KMS-11 (cell line): ENCODE measurements around the gene TRIP11.
A peak's percentile ranks its signal among the peaks of the same experiment; 100 is the strongest.

Source experiments
- H2AFZ ChIP-seq: fragments of 200-600 bp; sonication (generic); 2 replicates; pipeline ENCODE4 v1.6.1; 2016; ENCODE audit warnings: antibody characterized with exemption, mixed run types, low read depth
- H3K27ac ChIP-seq: fragments of 200-600 bp; sonication (generic); 2 replicates; pipeline ENCODE4 v1.6.1; 2016; ENCODE audit warnings: mild to moderate bottlenecking, mixed run types
- H3K27me3 ChIP-seq: fragments of 200-600 bp; sonication (generic); 2 replicates; pipeline ENCODE4 v1.6.1; 2017; ENCODE audit warnings: mild to moderate bottlenecking, low read depth, mixed run types, moderate library complexity; ENCODE audit not compliant: insufficient read depth
- H3K36me3 ChIP-seq: fragments of 200-600 bp; sonication (generic); 2 replicates; pipeline ENCODE4 v1.6.1; 2017; ENCODE audit warnings: mild to moderate bottlenecking, mixed run types; ENCODE audit not compliant: insufficient read depth
- H3K4me1 ChIP-seq: fragments of 200-600 bp; sonication (generic); 2 replicates; pipeline ENCODE4 v1.6.1; 2016; ENCODE audit warnings: mild to moderate bottlenecking, low read depth, mixed run types; ENCODE audit not compliant: poor library complexity, severe bottlenecking
- H3K4me2 ChIP-seq: fragments of 200-600 bp; sonication (generic); 2 replicates; pipeline ENCODE4 v1.7.0; 2016; ENCODE audit warnings: mild to moderate bottlenecking, mixed run types
- H3K4me3 ChIP-seq: fragments of 200-600 bp; sonication (generic); IDR thresholded peaks from 2 replicates; pipeline ENCODE4 v1.6.1; 2017; ENCODE audit warnings: low read depth, low read length, mixed read lengths; ENCODE audit not compliant: insufficient read depth
- H3K79me2 ChIP-seq: fragments of 200-600 bp; sonication (generic); 2 replicates; pipeline ENCODE4 v1.6.1; 2016; ENCODE audit warnings: low read depth, mixed run types; ENCODE audit not compliant: insufficient read depth
- H3K9ac ChIP-seq: fragments of 200-600 bp; sonication (generic); 2 replicates; pipeline ENCODE4 v1.6.1; 2016; ENCODE audit warnings: mild to moderate bottlenecking, mixed run types
- H4K20me1 ChIP-seq: fragments of 200-600 bp; sonication (generic); 2 replicates; pipeline ENCODE4 v1.6.1; 2016; ENCODE audit warnings: mild to moderate bottlenecking, mixed run types; ENCODE audit not compliant: insufficient read depth
- TF ChIP-seq, protein P1 (sequence below): fragments of 200-600 bp; sonication (generic); conservative IDR thresholded peaks from 2 replicates; pipeline ENCODE4 v1.6.1; 2017; ENCODE audit warnings: low read depth, mild to moderate bottlenecking, antibody characterized with exemption, low read length, moderate library complexity, mixed read lengths

Gene TRIP11

DNA sequence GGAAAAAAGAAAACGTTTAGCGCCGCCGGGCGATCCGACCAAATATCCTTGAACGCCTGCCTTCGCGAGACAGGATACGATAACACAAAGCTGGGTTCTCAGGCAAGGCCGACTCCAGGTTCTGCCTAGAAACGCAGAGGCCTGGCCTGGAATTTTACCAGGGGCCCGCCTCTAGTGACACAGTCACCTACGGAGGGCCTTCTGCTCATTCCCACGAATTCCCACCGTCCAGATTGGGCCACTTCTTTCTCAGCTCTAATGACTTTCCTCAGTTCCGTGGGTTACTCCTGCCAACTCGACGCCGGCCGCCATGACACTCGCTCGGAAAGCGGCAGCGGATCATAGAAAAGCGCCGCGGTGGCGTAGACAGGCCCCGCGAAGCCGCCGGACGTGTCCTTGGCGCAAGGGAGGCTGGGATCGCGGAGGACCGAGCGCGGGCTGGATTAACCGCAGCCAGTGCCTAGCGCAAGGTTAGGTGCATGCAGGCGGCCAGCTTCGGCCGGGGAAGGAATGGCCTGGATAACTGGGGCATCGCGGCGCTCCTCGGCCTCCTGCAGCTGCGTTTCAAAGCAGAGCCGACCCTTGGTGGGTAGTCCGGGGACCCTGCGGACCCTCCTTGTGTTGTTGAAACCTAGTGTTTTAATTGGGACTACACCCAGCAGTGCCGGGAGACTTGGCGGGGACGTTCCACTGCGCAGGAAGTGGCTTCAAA, at the start of gene TRIP11:
TRIP11 (minus strand) TSS at position 341 of the 712 bp plus-strand sequence. CDS start 374 bp downstream, outside the sequence.
- H2AFZ ChIP-seq, result peak within 1 kb of the TSS; percentile 86
- H3K4me1 ChIP-seq, result peaks cover 8% of the 10 kb centered on the region
- no peaks in the 10 kb centered on the region for H3K36me3 ChIP-seq
- TF ChIP-seq, protein P1, sequence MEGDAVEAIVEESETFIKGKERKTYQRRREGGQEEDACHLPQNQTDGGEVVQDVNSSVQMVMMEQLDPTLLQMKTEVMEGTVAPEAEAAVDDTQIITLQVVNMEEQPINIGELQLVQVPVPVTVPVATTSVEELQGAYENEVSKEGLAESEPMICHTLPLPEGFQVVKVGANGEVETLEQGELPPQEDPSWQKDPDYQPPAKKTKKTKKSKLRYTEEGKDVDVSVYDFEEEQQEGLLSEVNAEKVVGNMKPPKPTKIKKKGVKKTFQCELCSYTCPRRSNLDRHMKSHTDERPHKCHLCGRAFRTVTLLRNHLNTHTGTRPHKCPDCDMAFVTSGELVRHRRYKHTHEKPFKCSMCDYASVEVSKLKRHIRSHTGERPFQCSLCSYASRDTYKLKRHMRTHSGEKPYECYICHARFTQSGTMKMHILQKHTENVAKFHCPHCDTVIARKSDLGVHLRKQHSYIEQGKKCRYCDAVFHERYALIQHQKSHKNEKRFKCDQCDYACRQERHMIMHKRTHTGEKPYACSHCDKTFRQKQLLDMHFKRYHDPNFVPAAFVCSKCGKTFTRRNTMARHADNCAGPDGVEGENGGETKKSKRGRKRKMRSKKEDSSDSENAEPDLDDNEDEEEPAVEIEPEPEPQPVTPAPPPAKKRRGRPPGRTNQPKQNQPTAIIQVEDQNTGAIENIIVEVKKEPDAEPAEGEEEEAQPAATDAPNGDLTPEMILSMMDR, result no peak
- H3K4me3 ChIP-seq, result no peak within 1 kb of the TSS
- H3K79me2 ChIP-seq, result peaks cover 42% of the 10 kb centered on the region
- no peaks in the 10 kb centered on the region for H3K27me3 ChIP-seq
- peak within 1 kb of the TSS; percentile 74 for H3K27ac ChIP-seq
- H4K20me1 ChIP-seq, result no peaks in the 10 kb centered on the region
- peak within 1 kb of the TSS; percentile 86 for H3K4me2 ChIP-seq
- peak within 1 kb of the TSS; percentile 89 for H3K9ac ChIP-seq

DNA sequence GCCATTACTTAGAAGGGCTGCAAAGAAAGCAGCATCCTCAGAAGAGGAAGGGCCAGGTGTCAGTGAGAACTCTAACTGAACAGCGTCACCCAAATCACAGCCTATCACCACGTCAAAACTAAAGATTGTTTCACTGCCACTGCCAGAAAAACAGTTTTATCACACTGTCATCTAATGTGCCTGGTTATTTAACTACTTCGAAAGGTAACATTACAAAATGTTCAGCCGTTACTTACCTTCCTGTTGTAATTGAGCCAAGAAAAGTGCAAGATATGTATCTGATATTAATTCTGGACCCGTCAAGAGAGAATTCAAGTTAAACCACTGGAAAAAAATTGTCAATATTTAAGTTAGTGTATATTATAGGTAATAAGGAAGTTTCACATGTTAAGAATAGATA, 48.6 kb upstream of the TRIP11 start:
- Histone ChIP-seq H3K4me1 (no peaks in the 10 kb centered on the region), H3K9ac (no peak overlapping the region), H3K4me2 (no peak overlapping the region), H3K27me3 (no peaks in the 10 kb centered on the region), H3K4me3 (no peak overlapping the region), H4K20me1 (no peaks in the 10 kb centered on the region), H3K36me3 (no peaks in the 10 kb centered on the region), H3K27ac (no peak overlapping the region), H3K79me2 (no peaks in the 10 kb centered on the region), H2AFZ (no peak overlapping the region)
- TF ChIP-seq, protein P1, result no peak

GRCh38 chr14:92074555-92074954, 34.7 kb upstream of the TRIP11 start:
- no peaks in the 10 kb centered on the region for H4K20me1 ChIP-seq
- TF ChIP-seq, protein P1, result no peak
- H3K9ac ChIP-seq, result no peak overlapping the region

GRCh38 chr14:92058006-92058917, 18.4 kb upstream of the TRIP11 start:
- H3K27me3 ChIP-seq, result no peaks in the 10 kb centered on the region
- H3K4me2 ChIP-seq, result no peak overlapping the region
- H3K36me3 ChIP-seq, result no peaks in the 10 kb centered on the region
- TF ChIP-seq, protein P1, result no peak
- H3K4me1 ChIP-seq, result no peaks in the 10 kb centered on the region
- no peak overlapping the region for H3K27ac ChIP-seq
- no peak overlapping the region for H2AFZ ChIP-seq
- H3K9ac ChIP-seq, result no peak overlapping the region
- H3K79me2 ChIP-seq, result no peaks in the 10 kb centered on the region
- no peak overlapping the region for H3K4me3 ChIP-seq
- H4K20me1 ChIP-seq, result no peaks in the 10 kb centered on the region

More at GRCh38 chr14:92074555-92074954, 34.7 kb upstream of the TRIP11 start:
- no peaks in the 10 kb centered on the region for H3K4me1 ChIP-seq
- no peak overlapping the region for H3K4me2 ChIP-seq
- H3K27ac ChIP-seq, result no peak overlapping the region
- no peak overlapping the region for H2AFZ ChIP-seq
- H3K27me3 ChIP-seq, result no peaks in the 10 kb centered on the region
- no peaks in the 10 kb centered on the region for H3K79me2 ChIP-seq
- H3K36me3 ChIP-seq, result no peaks in the 10 kb centered on the region
- H3K4me3 ChIP-seq, result no peak overlapping the region
